Liver (tissue), 3 donors: ENCODE measurements around the gene CD8B2.

Experiments used
- EGR1 ChIP-seq, 2 donors: IDR thresholded peaks; 2 replicates each; pipeline ENCODE4 v1.6.1; 2016 to 2018; ENCODE audit warnings: antibody characterized with exemption in 2 of 2, low read depth in 2 of 2
- RAD21 ChIP-seq, 2 donors: IDR thresholded peaks; 2 replicates each; pipeline ENCODE4 v1.6.1; 2016; ENCODE audit warnings: antibody characterized with exemption in 2 of 2, mild to moderate bottlenecking in 2 of 2
- TF ChIP-seq, protein P1 (sequence below): IDR thresholded peaks from 2 replicates; pipeline ENCODE4 v1.6.1; 2016; ENCODE audit warnings: antibody characterized with exemption, mild to moderate bottlenecking
- TF ChIP-seq, protein P2 (sequence below): fragments of 150-350 bp; IDR thresholded peaks from 2 replicates; pipeline ENCODE4 v1.5.1; 2017; ENCODE audit warnings: improper control_type of control experiment, low read depth, low read length; ENCODE audit not compliant: missing input control
- TF ChIP-seq, protein P3 (sequence below): IDR thresholded peaks from 2 replicates; pipeline ENCODE4 v1.6.1; 2016; ENCODE audit warnings: antibody characterized with exemption
- TF ChIP-seq, protein P4 (sequence below): IDR thresholded peaks from 2 replicates; pipeline ENCODE4 v1.6.1; 2016; ENCODE audit warnings: antibody characterized with exemption
- donor health status: healthy.
- donor health status: healthy.

DNA sequence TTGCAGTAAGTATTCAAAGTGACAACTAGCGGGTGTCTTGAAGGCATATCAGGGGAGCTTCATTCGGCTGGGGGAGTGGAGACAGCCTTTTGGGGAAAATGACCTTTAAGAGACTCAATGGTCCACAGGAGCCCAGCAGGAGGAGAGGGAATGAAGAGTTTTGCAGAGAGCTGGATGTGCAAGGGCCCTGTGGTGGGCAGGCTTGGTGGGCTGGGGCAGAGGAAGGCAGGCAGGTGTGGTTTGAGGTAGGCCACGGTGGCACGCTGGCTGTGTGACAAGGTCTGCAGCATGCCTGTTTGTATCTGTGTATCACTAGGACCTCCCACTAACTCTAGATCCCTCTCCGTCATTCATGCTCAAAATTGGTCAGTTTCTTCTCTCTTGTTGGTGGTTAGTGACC lies 53.7 kb downstream of the CD8B2 start:
- TF ChIP-seq, protein P1, sequence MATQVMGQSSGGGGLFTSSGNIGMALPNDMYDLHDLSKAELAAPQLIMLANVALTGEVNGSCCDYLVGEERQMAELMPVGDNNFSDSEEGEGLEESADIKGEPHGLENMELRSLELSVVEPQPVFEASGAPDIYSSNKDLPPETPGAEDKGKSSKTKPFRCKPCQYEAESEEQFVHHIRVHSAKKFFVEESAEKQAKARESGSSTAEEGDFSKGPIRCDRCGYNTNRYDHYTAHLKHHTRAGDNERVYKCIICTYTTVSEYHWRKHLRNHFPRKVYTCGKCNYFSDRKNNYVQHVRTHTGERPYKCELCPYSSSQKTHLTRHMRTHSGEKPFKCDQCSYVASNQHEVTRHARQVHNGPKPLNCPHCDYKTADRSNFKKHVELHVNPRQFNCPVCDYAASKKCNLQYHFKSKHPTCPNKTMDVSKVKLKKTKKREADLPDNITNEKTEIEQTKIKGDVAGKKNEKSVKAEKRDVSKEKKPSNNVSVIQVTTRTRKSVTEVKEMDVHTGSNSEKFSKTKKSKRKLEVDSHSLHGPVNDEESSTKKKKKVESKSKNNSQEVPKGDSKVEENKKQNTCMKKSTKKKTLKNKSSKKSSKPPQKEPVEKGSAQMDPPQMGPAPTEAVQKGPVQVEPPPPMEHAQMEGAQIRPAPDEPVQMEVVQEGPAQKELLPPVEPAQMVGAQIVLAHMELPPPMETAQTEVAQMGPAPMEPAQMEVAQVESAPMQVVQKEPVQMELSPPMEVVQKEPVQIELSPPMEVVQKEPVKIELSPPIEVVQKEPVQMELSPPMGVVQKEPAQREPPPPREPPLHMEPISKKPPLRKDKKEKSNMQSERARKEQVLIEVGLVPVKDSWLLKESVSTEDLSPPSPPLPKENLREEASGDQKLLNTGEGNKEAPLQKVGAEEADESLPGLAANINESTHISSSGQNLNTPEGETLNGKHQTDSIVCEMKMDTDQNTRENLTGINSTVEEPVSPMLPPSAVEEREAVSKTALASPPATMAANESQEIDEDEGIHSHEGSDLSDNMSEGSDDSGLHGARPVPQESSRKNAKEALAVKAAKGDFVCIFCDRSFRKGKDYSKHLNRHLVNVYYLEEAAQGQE: no peak
- TF ChIP-seq, protein P2, sequence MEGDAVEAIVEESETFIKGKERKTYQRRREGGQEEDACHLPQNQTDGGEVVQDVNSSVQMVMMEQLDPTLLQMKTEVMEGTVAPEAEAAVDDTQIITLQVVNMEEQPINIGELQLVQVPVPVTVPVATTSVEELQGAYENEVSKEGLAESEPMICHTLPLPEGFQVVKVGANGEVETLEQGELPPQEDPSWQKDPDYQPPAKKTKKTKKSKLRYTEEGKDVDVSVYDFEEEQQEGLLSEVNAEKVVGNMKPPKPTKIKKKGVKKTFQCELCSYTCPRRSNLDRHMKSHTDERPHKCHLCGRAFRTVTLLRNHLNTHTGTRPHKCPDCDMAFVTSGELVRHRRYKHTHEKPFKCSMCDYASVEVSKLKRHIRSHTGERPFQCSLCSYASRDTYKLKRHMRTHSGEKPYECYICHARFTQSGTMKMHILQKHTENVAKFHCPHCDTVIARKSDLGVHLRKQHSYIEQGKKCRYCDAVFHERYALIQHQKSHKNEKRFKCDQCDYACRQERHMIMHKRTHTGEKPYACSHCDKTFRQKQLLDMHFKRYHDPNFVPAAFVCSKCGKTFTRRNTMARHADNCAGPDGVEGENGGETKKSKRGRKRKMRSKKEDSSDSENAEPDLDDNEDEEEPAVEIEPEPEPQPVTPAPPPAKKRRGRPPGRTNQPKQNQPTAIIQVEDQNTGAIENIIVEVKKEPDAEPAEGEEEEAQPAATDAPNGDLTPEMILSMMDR: no peak
- TF ChIP-seq EGR1 (IDR thresholded peaks at IDR 0.05; ENCODE audit: low read depth in 2 of 2) (no peak), RAD21 (IDR thresholded peaks at IDR 0.05) (no peak)
- TF ChIP-seq, protein P3, sequence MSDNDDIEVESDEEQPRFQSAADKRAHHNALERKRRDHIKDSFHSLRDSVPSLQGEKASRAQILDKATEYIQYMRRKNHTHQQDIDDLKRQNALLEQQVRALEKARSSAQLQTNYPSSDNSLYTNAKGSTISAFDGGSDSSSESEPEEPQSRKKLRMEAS: no peak
- TF ChIP-seq, protein P4, sequence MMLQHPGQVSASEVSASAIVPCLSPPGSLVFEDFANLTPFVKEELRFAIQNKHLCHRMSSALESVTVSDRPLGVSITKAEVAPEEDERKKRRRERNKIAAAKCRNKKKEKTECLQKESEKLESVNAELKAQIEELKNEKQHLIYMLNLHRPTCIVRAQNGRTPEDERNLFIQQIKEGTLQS: no peak
